ENCODE results near the gene TRIM46.

DNA sequence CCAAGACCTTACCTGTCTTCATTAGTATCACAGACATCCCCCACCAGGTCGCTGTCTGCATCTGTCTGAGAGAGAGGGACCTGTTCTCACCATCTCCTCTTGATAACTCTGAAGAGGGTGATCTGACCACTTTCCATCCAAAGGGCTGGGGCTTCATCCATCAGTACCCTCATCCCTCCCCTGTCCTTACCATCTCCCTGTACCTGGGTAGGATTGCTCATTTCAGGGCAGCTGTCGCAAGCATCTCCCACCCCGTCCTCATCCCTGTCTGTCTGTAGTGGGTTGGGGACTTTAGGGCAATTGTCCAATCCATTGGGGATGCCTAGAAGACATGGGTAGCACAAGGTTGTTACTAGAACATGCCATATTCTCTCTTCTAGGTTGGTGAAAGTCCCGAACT is 26.1 kb downstream of the TRIM46 start:
- TF ChIP-seq, protein P1, sequence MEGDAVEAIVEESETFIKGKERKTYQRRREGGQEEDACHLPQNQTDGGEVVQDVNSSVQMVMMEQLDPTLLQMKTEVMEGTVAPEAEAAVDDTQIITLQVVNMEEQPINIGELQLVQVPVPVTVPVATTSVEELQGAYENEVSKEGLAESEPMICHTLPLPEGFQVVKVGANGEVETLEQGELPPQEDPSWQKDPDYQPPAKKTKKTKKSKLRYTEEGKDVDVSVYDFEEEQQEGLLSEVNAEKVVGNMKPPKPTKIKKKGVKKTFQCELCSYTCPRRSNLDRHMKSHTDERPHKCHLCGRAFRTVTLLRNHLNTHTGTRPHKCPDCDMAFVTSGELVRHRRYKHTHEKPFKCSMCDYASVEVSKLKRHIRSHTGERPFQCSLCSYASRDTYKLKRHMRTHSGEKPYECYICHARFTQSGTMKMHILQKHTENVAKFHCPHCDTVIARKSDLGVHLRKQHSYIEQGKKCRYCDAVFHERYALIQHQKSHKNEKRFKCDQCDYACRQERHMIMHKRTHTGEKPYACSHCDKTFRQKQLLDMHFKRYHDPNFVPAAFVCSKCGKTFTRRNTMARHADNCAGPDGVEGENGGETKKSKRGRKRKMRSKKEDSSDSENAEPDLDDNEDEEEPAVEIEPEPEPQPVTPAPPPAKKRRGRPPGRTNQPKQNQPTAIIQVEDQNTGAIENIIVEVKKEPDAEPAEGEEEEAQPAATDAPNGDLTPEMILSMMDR (IDR thresholded peaks at IDR 0.05) = no peak
- no peak for TF ChIP-seq POLR2A (IDR thresholded peaks at IDR 0.05)

Measured in lower leg skin (tissue), 3 donors.